ENCODE results near the gene ACTL6B.

The ACTL6B gene

GRCh38 chr7:100599911-100600729 is 56.1 kb downstream of the ACTL6B start:
- no peak for DNase-seq

- no peak for DNase-seq
Observed at GRCh38 chr7:100598425-100598824, 57.8 kb downstream of the ACTL6B start.

- DNase-seq = no peak
Observed at GRCh38 chr7:100595188-100595587, 61.1 kb downstream of the ACTL6B start.

Data from effector CD4-positive, alpha-beta T cell (primary cell).